T-helper 17 cell (primary cell): ENCODE data around the gene PCYOX1L. TPM values are rescaled to one million over a fixed set of nuclear protein-coding genes. Genes with fewer than 3 reads are reported as not detected.
A peak's percentile ranks its signal among the peaks of the same experiment; 100 is the strongest.

ENCODE experiments used
- ATAC-seq: fragments of 150-1000 bp; cut with Tn5 transposase; 2 replicates; pipeline ENCODE4 v1.10.0; 2021; ENCODE audit warnings: mild to moderate bottlenecking, moderate library complexity
- DNase-seq, 3 donors: peaks; one replicate each; pipeline versions ENCODE4 v3.0.0 to v3.0.0-alpha.2; 2020 to 2021
- H3K9me3 ChIP-seq: one replicate; pipeline ENCODE4 v1.7.0; 2013; ENCODE audit warnings: low read length, mild to moderate bottlenecking; ENCODE audit not compliant: control insufficient read depth, poor library complexity, severe bottlenecking
- H3K27ac Mint-ChIP-seq: one replicate; pipeline ENCODE4 v1.8.0; 2022; ENCODE audit warnings: mild to moderate bottlenecking, moderate library complexity, mixed read lengths
- H3K27me3 Mint-ChIP-seq: one replicate; pipeline ENCODE4 v1.8.0; 2022; ENCODE audit warnings: mixed read lengths
- H3K36me3 Mint-ChIP-seq: one replicate; pipeline ENCODE4 v1.8.0; 2022; ENCODE audit warnings: low read depth, mixed read lengths
- H3K4me1 Mint-ChIP-seq: one replicate; pipeline ENCODE4 v1.8.0; 2022; ENCODE audit warnings: mild to moderate bottlenecking, mixed read lengths
- H3K4me3 Mint-ChIP-seq: one replicate; pipeline ENCODE4 v1.8.0; 2022; ENCODE audit warnings: mild to moderate bottlenecking, moderate library complexity, mixed read lengths
- total RNA-seq, 4 donors: library from RNA in 2 of 4; stranded (reverse) in 2 of 4; gene quantifications; one replicate each; pipeline ENCODE4 v1.2.3 and lab custom pipeline; 2022 to 2026

The PCYOX1L gene
- total RNA-seq, 2 donors from 2014 or later: 33.1 to 35.0 TPM

- no peaks in the 10 kb centered on the region for H3K36me3 Mint-ChIP-seq
- no peaks in the 10 kb centered on the region for H3K9me3 ChIP-seq
- no peak overlapping the region for H3K4me3 Mint-ChIP-seq
- H3K27me3 Mint-ChIP-seq: no peaks in the 10 kb centered on the region
- no peak for ATAC-seq
- peaks cover 2% of the 10 kb centered on the region for H3K4me1 Mint-ChIP-seq
- DNase-seq: no peak
- no peak overlapping the region for H3K27ac Mint-ChIP-seq
Observed at GRCh38 chr5:149323621-149324205, 34.1 kb upstream of the PCYOX1L start.

GRCh38 chr5:149324641-149325040 lies 33.2 kb upstream of the PCYOX1L start:
- Mint-ChIP-seq H3K27ac (no peak overlapping the region), H3K4me3 (no peak overlapping the region), H3K4me1 (peaks cover 4% of the 10 kb centered on the region), H3K36me3 (no peaks in the 10 kb centered on the region), H3K27me3 (no peaks in the 10 kb centered on the region)
- H3K9me3 ChIP-seq: no peaks in the 10 kb centered on the region
- no peak for ATAC-seq
- no peak for DNase-seq

GRCh38 chr5:149325166-149325735 lies 32.6 kb upstream of the PCYOX1L start:
- Mint-ChIP-seq H3K27me3 (no peaks in the 10 kb centered on the region), H3K27ac (no peak overlapping the region), H3K4me1 (peaks cover 4% of the 10 kb centered on the region), H3K4me3 (no peak overlapping the region), H3K36me3 (no peaks in the 10 kb centered on the region)
- no peak for ATAC-seq
- DNase-seq: no peak
- no peaks in the 10 kb centered on the region for H3K9me3 ChIP-seq

GRCh38 chr5:149325894-149326293 lies 32.0 kb upstream of the PCYOX1L start:
- ATAC-seq (no peak), DNase-seq (no peak)
- peaks cover 4% of the 10 kb centered on the region for H3K4me1 Mint-ChIP-seq
- H3K4me3 Mint-ChIP-seq: no peak overlapping the region
- H3K9me3 ChIP-seq: no peaks in the 10 kb centered on the region
- no peaks in the 10 kb centered on the region for H3K36me3 Mint-ChIP-seq
- no peaks in the 10 kb centered on the region for H3K27me3 Mint-ChIP-seq
- no peak overlapping the region for H3K27ac Mint-ChIP-seq

GRCh38 chr5:149326611-149327010 lies 31.2 kb upstream of the PCYOX1L start:
- ATAC-seq: no peak
- H3K27me3 Mint-ChIP-seq: no peaks in the 10 kb centered on the region
- no peaks in the 10 kb centered on the region for H3K36me3 Mint-ChIP-seq
- H3K27ac Mint-ChIP-seq: no peak overlapping the region
- H3K4me1 Mint-ChIP-seq: peaks cover 4% of the 10 kb centered on the region
- no peaks in the 10 kb centered on the region for H3K9me3 ChIP-seq
- no peak overlapping the region for H3K4me3 Mint-ChIP-seq
- no peak for DNase-seq

- H3K36me3 Mint-ChIP-seq: no peaks in the 10 kb centered on the region
- H3K27ac Mint-ChIP-seq: no peak overlapping the region
- DNase-seq (no peak), ATAC-seq (no peak)
- H3K4me3 Mint-ChIP-seq: no peak overlapping the region
- peaks cover 4% of the 10 kb centered on the region for H3K4me1 Mint-ChIP-seq
- H3K9me3 ChIP-seq: no peaks in the 10 kb centered on the region
- no peaks in the 10 kb centered on the region for H3K27me3 Mint-ChIP-seq
Observed at GRCh38 chr5:149328177-149328576, 29.7 kb upstream of the PCYOX1L start.

GRCh38 chr5:149333711-149334443 lies 24.0 kb upstream of the PCYOX1L start:
- H3K27me3 Mint-ChIP-seq: peaks cover 5% of the 10 kb centered on the region
- H3K4me1 Mint-ChIP-seq: peaks cover 5% of the 10 kb centered on the region
- DNase-seq: no peak
- peaks cover 3% of the 10 kb centered on the region for H3K36me3 Mint-ChIP-seq
- no peak overlapping the region for H3K4me3 Mint-ChIP-seq
- no peaks in the 10 kb centered on the region for H3K9me3 ChIP-seq
- H3K27ac Mint-ChIP-seq: no peak overlapping the region
- no peak for ATAC-seq

GRCh38 chr5:149337736-149338135 lies 20.1 kb upstream of the PCYOX1L start:
- peaks cover 3% of the 10 kb centered on the region for H3K4me1 Mint-ChIP-seq
- H3K36me3 Mint-ChIP-seq: peaks cover 3% of the 10 kb centered on the region
- DNase-seq: no peak
- H3K27me3 Mint-ChIP-seq: peaks cover 5% of the 10 kb centered on the region
- no peak overlapping the region for H3K4me3 Mint-ChIP-seq
- H3K27ac Mint-ChIP-seq: no peak overlapping the region
- H3K9me3 ChIP-seq: no peaks in the 10 kb centered on the region
- no peak for ATAC-seq

- no peaks in the 10 kb centered on the region for H3K9me3 ChIP-seq
- H3K27me3 Mint-ChIP-seq: peaks cover 5% of the 10 kb centered on the region
- H3K4me3 Mint-ChIP-seq: no peak overlapping the region
- peaks cover 5% of the 10 kb centered on the region for H3K4me1 Mint-ChIP-seq
- ATAC-seq (no peak), DNase-seq (no peak)
- no peak overlapping the region for H3K27ac Mint-ChIP-seq
- H3K36me3 Mint-ChIP-seq: peaks cover 3% of the 10 kb centered on the region
Observed at GRCh38 chr5:149338364-149338763, 19.5 kb upstream of the PCYOX1L start.

GRCh38 chr5:149340920-149341319 lies 16.9 kb upstream of the PCYOX1L start:
- Mint-ChIP-seq H3K4me3 (no peak overlapping the region), H3K27ac (no peak overlapping the region), H3K4me1 (peaks cover 19% of the 10 kb centered on the region), H3K27me3 (peaks cover 5% of the 10 kb centered on the region), H3K36me3 (peaks cover 3% of the 10 kb centered on the region)
- DNase-seq (no peak), ATAC-seq (no peak)
- H3K9me3 ChIP-seq: no peaks in the 10 kb centered on the region

- H3K27ac Mint-ChIP-seq: no peak overlapping the region
- no peaks in the 10 kb centered on the region for H3K9me3 ChIP-seq
- H3K36me3 Mint-ChIP-seq: peaks cover 3% of the 10 kb centered on the region
- no peak for DNase-seq
- peaks cover 23% of the 10 kb centered on the region for H3K4me1 Mint-ChIP-seq
- peaks cover 5% of the 10 kb centered on the region for H3K27me3 Mint-ChIP-seq
- H3K4me3 Mint-ChIP-seq: no peak overlapping the region
- ATAC-seq: no peak
Observed at GRCh38 chr5:149341876-149342275, 16.0 kb upstream of the PCYOX1L start.

- H3K27me3 Mint-ChIP-seq: no peaks in the 10 kb centered on the region
- H3K4me1 Mint-ChIP-seq: peaks cover 41% of the 10 kb centered on the region
- ATAC-seq: no peak
- no peaks in the 10 kb centered on the region for H3K9me3 ChIP-seq
- peak overlapping the region; percentile 95 for H3K27ac Mint-ChIP-seq
- H3K4me3 Mint-ChIP-seq: no peak overlapping the region
- peaks cover 5% of the 10 kb centered on the region for H3K36me3 Mint-ChIP-seq
- DNase-seq: no peak
Observed at GRCh38 chr5:149344151-149344550, 13.7 kb upstream of the PCYOX1L start.

- Mint-ChIP-seq H3K4me1 (peaks cover 50% of the 10 kb centered on the region), H3K36me3 (peaks cover 11% of the 10 kb centered on the region), H3K4me3 (peak within 1 kb of the TSS; percentile 94), H3K27me3 (no peaks in the 10 kb centered on the region), H3K27ac (peak within 1 kb of the TSS; percentile 95)
- DNase-seq (peak; percentile 63 to 73 (median 71)), ATAC-seq (peak; percentile 64)
- no peaks in the 10 kb centered on the region for H3K9me3 ChIP-seq
Observed at GRCh38 chr5:149345147-149345891, 12.5 kb upstream of the PCYOX1L start, which contains the start of gene GRPEL2. Gene GRPEL2 (plus strand): TSS chr5:149345499. CDS start chr5:149345540, 41 bp downstream.
